MM.1S (cell line): ENCODE results near the gene PRKG1.

ENCODE experiments used
- DNase-seq: peaks from one replicate; pipeline ENCODE4 v3.0.0-alpha.2; 2015
- H2AFZ ChIP-seq: fragments of 300-600 bp; sonication (generic); 2 replicates; pipeline ENCODE4 v1.6.0; 2016; ENCODE audit warnings: antibody characterized with exemption, low read length
- H3F3A ChIP-seq: fragments of 300-600 bp; sonication (generic); 2 replicates; pipeline ENCODE4 v1.6.1; 2016; ENCODE audit warnings: mild to moderate bottlenecking, antibody characterized with exemption, low read length, moderate library complexity, mixed read lengths; ENCODE audit not compliant: insufficient read depth
- H3K27ac ChIP-seq: fragments of 300-600 bp; sonication (generic); 2 replicates; pipeline ENCODE4 v1.5.1; 2016; ENCODE audit warnings: mild to moderate bottlenecking, low read length
- H3K27me3 ChIP-seq: fragments of 300-600 bp; sonication (generic); replicated peaks from 2 replicates; pipeline ENCODE4 v1.6.0; 2016; ENCODE audit warnings: low read length; ENCODE audit not compliant: insufficient read depth
- H3K36me3 ChIP-seq: fragments of 300-600 bp; sonication (generic); replicated peaks from 2 replicates; pipeline ENCODE4 v1.6.1; 2016; ENCODE audit warnings: mild to moderate bottlenecking, low read length, mixed read lengths; ENCODE audit not compliant: insufficient read depth
- H3K4me1 ChIP-seq: fragments of 300-600 bp; sonication (generic); 2 replicates; pipeline ENCODE4 v1.6.1; 2016; ENCODE audit warnings: low read length, mixed read lengths
- H3K4me2 ChIP-seq: fragments of 300-600 bp; sonication (generic); 2 replicates; pipeline ENCODE4 v1.6.0; 2016; ENCODE audit warnings: low read depth, low read length
- H3K4me3 ChIP-seq: fragments of 300-600 bp; sonication (generic); 2 replicates; pipeline ENCODE4 v1.5.1; 2016; ENCODE audit warnings: low read length, mixed read lengths
- H3K79me2 ChIP-seq: fragments of 300-600 bp; sonication (generic); 2 replicates; pipeline ENCODE4 v1.6.1; 2016; ENCODE audit warnings: mixed run types, low read length, mixed read lengths
- H3K9ac ChIP-seq: fragments of 300-600 bp; sonication (generic); 2 replicates; pipeline ENCODE4 v1.6.1; 2016; ENCODE audit warnings: low read length, mixed read lengths
- H3K9me2 ChIP-seq: fragments of 300-600 bp; sonication (generic); replicated peaks from 2 replicates; pipeline ENCODE4 v1.6.1; 2016; ENCODE audit warnings: mild to moderate bottlenecking, low read length, mixed read lengths; ENCODE audit not compliant: insufficient read depth
- H3K9me3 ChIP-seq: fragments of 300-600 bp; sonication (generic); replicated peaks from 2 replicates; pipeline ENCODE4 v1.6.1; 2016; ENCODE audit warnings: mild to moderate bottlenecking, low read length, mixed read lengths; ENCODE audit not compliant: insufficient read depth
- H4K20me1 ChIP-seq: fragments of 300-600 bp; sonication (generic); 2 replicates; pipeline ENCODE4 v1.6.1; 2016; ENCODE audit warnings: mild to moderate bottlenecking, low read length, moderate library complexity, mixed read lengths; ENCODE audit not compliant: insufficient read depth
- CTCF ChIP-seq: fragments of 300-600 bp; sonication (generic); IDR thresholded peaks from 2 replicates; pipeline ENCODE4 v1.5.1; 2016; ENCODE audit warnings: antibody characterized with exemption, low read length, mixed read lengths
- EZH2 ChIP-seq: fragments of 300-600 bp; sonication (generic); optimal IDR thresholded peaks from 2 replicates; pipeline ENCODE3; 2017; ENCODE audit warnings: low read depth, mild to moderate bottlenecking, antibody characterized with exemption, low read length, mixed read lengths
- EZH2phosphoT487 ChIP-seq: fragments of 300-600 bp; sonication (generic); IDR thresholded peaks from 2 replicates; pipeline ENCODE4 v1.6.1; 2018; ENCODE audit warnings: antibody characterized with exemption, low read length

PRKG1 gene

GRCh38 chr10:51074238-51075028 lies at the start of gene PRKG1:
Gene PRKG1, plus strand, starts transcription at chr10:51074487.
- Histone ChIP-seq H2AFZ (peak within 1 kb of the TSS; percentile 78), H3K4me2 (peak within 1 kb of the TSS; percentile 91), H3K27me3 (no peaks in the 10 kb centered on the region), H4K20me1 (no peaks in the 10 kb centered on the region), H3K4me3 (peak within 1 kb of the TSS; percentile 65), H3K36me3 (no peaks in the 10 kb centered on the region), H3K9me2 (no peaks in the 10 kb centered on the region), H3K27ac (no peak within 1 kb of the TSS), H3F3A (no peaks in the 10 kb centered on the region), H3K9me3 (no peaks in the 10 kb centered on the region), H3K4me1 (no peaks in the 10 kb centered on the region), H3K9ac (peak within 1 kb of the TSS; percentile 5; the same call in 1 of the 2 replicates), H3K79me2 (no peaks in the 10 kb centered on the region)
- TF ChIP-seq EZH2: no peak
- TF ChIP-seq CTCF: no peak
- TF ChIP-seq EZH2phosphoT487: no peak
- peak; percentile 34 for DNase-seq

- no peak overlapping the region for H3K9ac ChIP-seq
These were observed 45.9 kb upstream of the PRKG1 start for GRCh38 chr10:51028420-51028819.

GRCh38 chr10:51029172-51029641 lies 45.1 kb upstream of the PRKG1 start:
- H3K9ac ChIP-seq: no peak overlapping the region
- TF ChIP-seq EZH2 (no peak), EZH2phosphoT487 (no peak), CTCF (no peak)
- H3F3A ChIP-seq: no peaks in the 10 kb centered on the region
- no peaks in the 10 kb centered on the region for H3K27me3 ChIP-seq
- no peaks in the 10 kb centered on the region for H3K9me2 ChIP-seq
- no peak overlapping the region for H3K4me3 ChIP-seq
- H3K36me3 ChIP-seq: no peaks in the 10 kb centered on the region
- DNase-seq: no peak
- no peak overlapping the region for H2AFZ ChIP-seq
- no peak overlapping the region for H3K27ac ChIP-seq
- no peaks in the 10 kb centered on the region for H4K20me1 ChIP-seq
- no peaks in the 10 kb centered on the region for H3K79me2 ChIP-seq
- no peaks in the 10 kb centered on the region for H3K9me3 ChIP-seq
- H3K4me1 ChIP-seq: no peaks in the 10 kb centered on the region
- no peak overlapping the region for H3K4me2 ChIP-seq

More at GRCh38 chr10:51028420-51028819, 45.9 kb upstream of the PRKG1 start:
- Histone ChIP-seq H3K9me3 (no peaks in the 10 kb centered on the region), H3K27me3 (no peaks in the 10 kb centered on the region), H3K4me1 (no peaks in the 10 kb centered on the region), H2AFZ (no peak overlapping the region), H3K9me2 (no peaks in the 10 kb centered on the region), H3K4me2 (no peak overlapping the region), H3K4me3 (no peak overlapping the region), H3K36me3 (no peaks in the 10 kb centered on the region), H3K27ac (no peak overlapping the region), H4K20me1 (no peaks in the 10 kb centered on the region), H3K79me2 (no peaks in the 10 kb centered on the region), H3F3A (no peaks in the 10 kb centered on the region)
- TF ChIP-seq EZH2phosphoT487 (no peak), CTCF (no peak), EZH2 (no peak)
- no peak for DNase-seq
